GM21717 (cell line): Measurements from ENCODE around the gene PDZD2.
"Not testable (repeated sequence)": the region's sequence is repeated elsewhere in the genome, so short reads cannot be mapped to it uniquely, and the experiment has no call there.

ENCODE experiments used
- ATAC-seq: cut with Tn5 transposase; IDR thresholded peaks from one replicate; pipeline ENCODE4 v1.9.1; 2021; ENCODE audit warnings: mild to moderate bottlenecking, moderate library complexity; ENCODE audit not compliant: unreplicated experiment

Gene PDZD2

GRCh38 chr5:31962351-31962751 is 323.4 kb downstream of the PDZD2 start:
- ATAC-seq: no peak

GRCh38 chr5:31962871-31963307 is 324.0 kb downstream of the PDZD2 start:
- no peak for ATAC-seq

- ATAC-seq: no peak
Measured at GRCh38 chr5:31963358-31964006, 324.6 kb downstream of the PDZD2 start.

GRCh38 chr5:31964007-31964360 is 325.1 kb downstream of the PDZD2 start:
- ATAC-seq: no peak

GRCh38 chr5:31965227-31965626 is 326.3 kb downstream of the PDZD2 start:
- no peak for ATAC-seq

GRCh38 chr5:31966936-31967335 is 328.0 kb downstream of the PDZD2 start:
- ATAC-seq: no peak

- ATAC-seq: no peak
Measured at GRCh38 chr5:31967461-31967860, 328.5 kb downstream of the PDZD2 start.

- no peak for ATAC-seq
Measured at GRCh38 chr5:31972558-31972957, 333.6 kb downstream of the PDZD2 start.

GRCh38 chr5:31975189-31975612 is 336.3 kb downstream of the PDZD2 start:
- not testable (repeated sequence) for ATAC-seq

- no peak for ATAC-seq
Measured at GRCh38 chr5:31976169-31976568, 337.2 kb downstream of the PDZD2 start.

- ATAC-seq: no peak
Measured at GRCh38 chr5:31981361-31981945, 342.5 kb downstream of the PDZD2 start.

- no peak for ATAC-seq
Measured at GRCh38 chr5:31982027-31982426, 343.1 kb downstream of the PDZD2 start.

GRCh38 chr5:31982621-31983020 is 343.7 kb downstream of the PDZD2 start:
- ATAC-seq: no peak

GRCh38 chr5:31983851-31984250 is 344.9 kb downstream of the PDZD2 start:
- ATAC-seq: no peak

- no peak for ATAC-seq
Measured at GRCh38 chr5:31984691-31985090, 345.8 kb downstream of the PDZD2 start.

- ATAC-seq: no peak
Measured at GRCh38 chr5:31986101-31986500, 347.2 kb downstream of the PDZD2 start.

- ATAC-seq: no peak
Measured at GRCh38 chr5:31987985-31988710, 349.2 kb downstream of the PDZD2 start.

- ATAC-seq: no peak
Measured at GRCh38 chr5:31990081-31990650, 351.2 kb downstream of the PDZD2 start.

GRCh38 chr5:31990701-31991110 is 351.8 kb downstream of the PDZD2 start:
- no peak for ATAC-seq

GRCh38 chr5:31992377-31992776 is 353.4 kb downstream of the PDZD2 start:
- no peak for ATAC-seq

GRCh38 chr5:31993165-31993961 is 354.4 kb downstream of the PDZD2 start:
- no peak for ATAC-seq
